Gastroesophageal sphincter (tissue), 4 donors: ENCODE data around the gene NEK7. TPM values are rescaled to one million over a fixed set of nuclear protein-coding genes. Genes with fewer than 3 reads are reported as not detected.

Experiments used
- ATAC-seq: fragments of 150-250 bp; one replicate; pipeline ENCODE4 v1.9.1; 2016; ENCODE audit warnings: mild to moderate bottlenecking, moderate library complexity
- H3K27ac ChIP-seq, 4 donors: fragments of 200-600 bp; sonication (generic) in 3 of 4; 1 replicate in 3 of 4; 2 replicates in 1 of 4; pipeline ENCODE4 v1.5.1; 2016 to 2019
- H3K27me3 ChIP-seq: fragments of 200-600 bp; sonication (generic); one replicate; pipeline ENCODE4 v1.5.1; 2019
- H3K36me3 ChIP-seq, 2 donors: fragments of 200-600 bp; sonication (generic); one replicate each; pipeline ENCODE4 v1.5.1; 2019; ENCODE audit warnings: control low read depth in 1 of 2
- H3K4me1 ChIP-seq, 3 donors: fragments of 200-600 bp; sonication (generic); 1 replicate in 2 of 3; 2 replicates in 1 of 3; pipeline ENCODE4 v1.5.1; 2016 to 2019; ENCODE audit warnings: control low read depth in 2 of 3
- H3K4me3 ChIP-seq, 2 donors: fragments of 200-600 bp; sonication (generic); one replicate each; pipeline ENCODE4 v1.5.1; 2019; ENCODE audit warnings: mild to moderate bottlenecking in 1 of 2, moderate library complexity in 1 of 2
- H3K9me3 ChIP-seq, 3 donors: fragments of 200-600 bp; sonication (generic); one replicate each; pipeline ENCODE4 v1.5.1; 2017 to 2019; ENCODE audit warnings: control low read depth in 2 of 3
- CTCF ChIP-seq, 4 experiments: fragments of 200-600 bp in 2 of 4; fragments of 450-650 bp in 2 of 4; sonication (generic) in 1 of 4; IDR thresholded peaks; one replicate each; pipeline ENCODE4 v1.5.1; 2017 to 2019; ENCODE audit warnings: antibody characterized with exemption in 4 of 4, mild to moderate bottlenecking in 2 of 4, moderate library complexity in 2 of 4
- EP300 ChIP-seq: sonication (generic); formaldehyde crosslinking; IDR thresholded peaks from one replicate; pipeline ENCODE4 v1.6.1; 2017; ENCODE audit warnings: antibody characterized with exemption, mild to moderate bottlenecking
- POLR2A ChIP-seq, 2 donors: fragments of 450-650 bp; IDR thresholded peaks; one replicate each; pipeline ENCODE4 v1.6.1; 2017; ENCODE audit warnings: antibody characterized with exemption in 2 of 2, mild to moderate bottlenecking in 2 of 2, moderate library complexity in 1 of 2
- POLR2AphosphoS5 ChIP-seq: sonication (generic); formaldehyde crosslinking; IDR thresholded peaks from one replicate; pipeline ENCODE4 v1.6.1; 2017; ENCODE audit warnings: antibody characterized with exemption
- WGBS, 2 donors: methylation state at CpG; one replicate each; pipeline ENCODE4 v1.1.5; 2018; ENCODE audit warnings: low coverage in 1 of 2; 5-methylcytosine and 5-hydroxymethylcytosine counted together
- total RNA-seq, 4 donors: library from RNA; depleted of rRNA; stranded (reverse); fragments of >200 nt; gene quantifications; one replicate each; pipeline ENCODE4 v1.1.0, GENCODE V29; 2016

Gene NEK7
- total RNA-seq, 4 donors from 2014 or later: 114 to 250 (median 181) TPM

- H3K27ac ChIP-seq: no peak overlapping the region
- ATAC-seq: no peak
- H3K36me3 ChIP-seq: no peaks in the 10 kb centered on the region
- TF ChIP-seq EP300: no peak
- TF ChIP-seq POLR2AphosphoS5: no peak
- no peak for TF ChIP-seq CTCF (IDR thresholded peaks at IDR 0.05)
- no peak for TF ChIP-seq POLR2A (IDR thresholded peaks at IDR 0.05)
- H3K9me3 ChIP-seq: no peaks in the 10 kb centered on the region
- H3K4me1 ChIP-seq: peaks cover 6 to 56% (median 18%) of the 10 kb centered on the region in 3 donors
- H3K4me3 ChIP-seq: no peak overlapping the region
- 88 to 100% methylated on average over 1 to 2 of the region's 2 CpGs for WGBS, 2 donors
- no peaks in the 10 kb centered on the region for H3K27me3 ChIP-seq
These were observed 4.9 kb downstream of the NEK7 start for GRCh38 chr1:198161718-198162090.

GRCh38 chr1:198162091-198162767, 5.4 kb downstream of the NEK7 start:
- Histone ChIP-seq H3K4me1 (peaks cover 8 to 61% (median 21%) of the 10 kb centered on the region in 3 donors), H3K9me3 (no peaks in the 10 kb centered on the region), H3K27ac (no peak overlapping the region), H3K27me3 (no peaks in the 10 kb centered on the region), H3K4me3 (no peak overlapping the region), H3K36me3 (no peaks in the 10 kb centered on the region)
- WGBS, 2 donors: 76 to 80% methylated on average over 1 to 2 of the region's 2 CpGs
- TF ChIP-seq EP300 (no peak), POLR2A (IDR thresholded peaks at IDR 0.05) (no peak), POLR2AphosphoS5 (no peak), CTCF (IDR thresholded peaks at IDR 0.05) (no peak)
- no peak for ATAC-seq

GRCh38 chr1:198165927-198166647, 9.3 kb downstream of the NEK7 start:
- Histone ChIP-seq H3K27me3 (no peaks in the 10 kb centered on the region), H3K4me1 (peaks cover 16 to 69% (median 21%) of the 10 kb centered on the region in 3 donors), H3K4me3 (no peak overlapping the region), H3K36me3 (no peaks in the 10 kb centered on the region), H3K9me3 (no peaks in the 10 kb centered on the region), H3K27ac (no peak overlapping the region)
- no peak for TF ChIP-seq POLR2AphosphoS5
- no peak for TF ChIP-seq EP300
- no peak for TF ChIP-seq CTCF (IDR thresholded peaks at IDR 0.05)
- TF ChIP-seq POLR2A (IDR thresholded peaks at IDR 0.05): no peak
- WGBS, 2 donors: 80 to 96% methylated on average over 3 to 5 of the region's 5 CpGs
- ATAC-seq: no peak

GRCh38 chr1:198166900-198167299, 10.1 kb downstream of the NEK7 start:
- H3K27me3 ChIP-seq: no peaks in the 10 kb centered on the region
- H3K27ac ChIP-seq: no peak overlapping the region
- H3K4me3 ChIP-seq: no peak overlapping the region
- ATAC-seq: no peak
- H3K4me1 ChIP-seq: peaks cover 16 to 70% (median 20%) of the 10 kb centered on the region in 3 donors
- whole genome bisulfite sequencing, 2 donors: 88 to 93% methylated on average over 2 of the region's 2 CpGs
- H3K9me3 ChIP-seq: no peaks in the 10 kb centered on the region
- H3K36me3 ChIP-seq: no peaks in the 10 kb centered on the region
- TF ChIP-seq EP300 (no peak), POLR2AphosphoS5 (no peak), CTCF (IDR thresholded peaks at IDR 0.05) (no peak), POLR2A (IDR thresholded peaks at IDR 0.05) (no peak)
